HG03196 (cell line): ENCODE measurements around the gene RND1.

ENCODE experiments used
- ATAC-seq: cut with Tn5 transposase; IDR thresholded peaks from one replicate; pipeline ENCODE4 v1.9.1; 2021; ENCODE audit not compliant: unreplicated experiment

Gene RND1

GRCh38 chr12:48828293-48828692, 37.4 kb downstream of the RND1 start:
- ATAC-seq, result no peak

GRCh38 chr12:48827513-48828096, 38.1 kb downstream of the RND1 start:
- ATAC-seq, result no peak

GRCh38 chr12:48827026-48827425, 38.6 kb downstream of the RND1 start:
- no peak for ATAC-seq

- ATAC-seq, result no peak
Observed at GRCh38 chr12:48826209-48826855, 39.3 kb downstream of the RND1 start.

- no peak for ATAC-seq
Observed at GRCh38 chr12:48824905-48825304, 40.8 kb downstream of the RND1 start.

GRCh38 chr12:48824112-48824511, 41.6 kb downstream of the RND1 start:
- ATAC-seq, result no peak

GRCh38 chr12:48823281-48823680, 42.4 kb downstream of the RND1 start:
- no peak for ATAC-seq

GRCh38 chr12:48822711-48823110, 43.0 kb downstream of the RND1 start:
- ATAC-seq, result no peak

GRCh38 chr12:48822139-48822538, 43.5 kb downstream of the RND1 start:
- ATAC-seq, result no peak

- ATAC-seq, result no peak
Observed at GRCh38 chr12:48819986-48820725, 45.5 kb downstream of the RND1 start.

- no peak for ATAC-seq
Observed at GRCh38 chr12:48818831-48819590, 46.7 kb downstream of the RND1 start.

- ATAC-seq, result no peak
Observed at GRCh38 chr12:48817873-48818830, 47.5 kb downstream of the RND1 start, which contains the start of gene CACNB3. TSS of gene CACNB3 (plus strand) at chr12:48818496. CDS start at chr12:48818930, 434 bp downstream.

GRCh38 chr12:48816143-48816854, 49.4 kb downstream of the RND1 start:
- no peak for ATAC-seq

- ATAC-seq, result peak; percentile 27
Observed at GRCh38 chr12:48815126-48816110, 50.3 kb downstream of the RND1 start.

- ATAC-seq, result peak; percentile 77
Observed at GRCh38 chr12:48814262-48815125, 51.2 kb downstream of the RND1 start.

GRCh38 chr12:48813465-48814261, 52.0 kb downstream of the RND1 start:
- ATAC-seq, result no peak

GRCh38 chr12:48812389-48812788, 53.3 kb downstream of the RND1 start:
- ATAC-seq, result no peak
